ENCODE measurements around the gene SAFB2.

Gene SAFB2

DNA sequence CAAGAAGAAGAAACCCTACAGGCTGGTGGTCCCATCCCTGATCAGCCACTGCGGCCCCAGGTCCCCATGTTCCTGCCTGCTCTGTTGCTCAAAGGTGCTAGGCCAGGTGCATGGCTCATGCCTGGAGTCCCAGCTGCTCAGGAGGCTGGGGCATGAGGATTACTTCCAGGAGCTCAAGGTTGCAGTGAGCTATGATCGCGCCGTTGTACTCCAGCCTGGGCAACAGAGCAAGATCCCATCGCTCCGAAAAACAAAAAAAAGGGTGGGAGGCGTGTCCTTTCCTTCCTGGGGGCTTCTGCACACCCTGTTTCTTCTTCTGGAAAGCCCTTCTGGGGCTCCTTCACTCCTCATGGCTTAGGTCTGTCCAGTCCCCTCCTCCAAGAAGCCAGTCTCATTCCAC is 42.9 kb downstream of the SAFB2 start:
- DNase-seq (ENCODE audit: low spot score) = no peak

GRCh38 chr19:5579286-5579685 is 43.3 kb downstream of the SAFB2 start:
- DNase-seq (ENCODE audit: low spot score) = no peak

- DNase-seq (ENCODE audit: low spot score) = peak; percentile 60
Measured at GRCh38 chr19:5578097-5578846, 44.3 kb downstream of the SAFB2 start.

- no peak for DNase-seq (ENCODE audit: low spot score)
Measured at GRCh38 chr19:5575590-5575989, 47.0 kb downstream of the SAFB2 start.

DNA sequence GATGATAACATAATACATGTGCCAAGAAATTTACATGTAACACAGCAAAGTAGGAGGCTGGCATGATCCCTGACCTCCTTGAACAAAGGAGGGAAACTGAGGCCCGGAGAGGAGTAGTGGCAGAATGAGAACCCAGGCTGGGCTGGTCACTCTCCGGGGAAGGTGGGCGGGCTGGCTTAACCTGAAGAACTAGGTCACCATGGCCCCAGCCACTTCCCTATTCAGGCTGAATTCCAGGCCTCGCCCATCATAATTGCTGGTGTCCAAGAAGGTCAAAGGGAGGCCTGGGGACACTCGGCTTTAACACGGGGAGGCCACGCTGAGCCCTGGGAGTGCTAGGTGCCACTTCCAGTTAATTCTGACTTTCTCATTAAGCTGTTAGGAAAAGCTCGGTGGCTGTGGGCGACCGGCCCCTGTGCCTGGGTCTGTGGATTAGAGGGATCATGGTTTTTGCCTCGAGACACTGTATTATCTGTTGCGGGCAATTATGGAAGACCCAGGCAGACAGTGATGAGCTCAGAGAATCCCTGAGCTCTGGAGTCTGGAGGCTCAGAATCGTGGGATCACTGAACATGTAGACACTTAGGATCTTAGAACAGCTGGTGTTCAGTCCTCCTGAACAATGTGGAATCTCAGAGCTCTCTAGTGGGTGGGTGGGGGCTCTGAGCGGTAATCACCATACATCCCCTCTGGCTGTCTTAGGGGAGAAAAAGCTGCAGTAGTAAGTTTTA is 49.9 kb downstream of the SAFB2 start:
- no peak for DNase-seq (ENCODE audit: low spot score)

DNA sequence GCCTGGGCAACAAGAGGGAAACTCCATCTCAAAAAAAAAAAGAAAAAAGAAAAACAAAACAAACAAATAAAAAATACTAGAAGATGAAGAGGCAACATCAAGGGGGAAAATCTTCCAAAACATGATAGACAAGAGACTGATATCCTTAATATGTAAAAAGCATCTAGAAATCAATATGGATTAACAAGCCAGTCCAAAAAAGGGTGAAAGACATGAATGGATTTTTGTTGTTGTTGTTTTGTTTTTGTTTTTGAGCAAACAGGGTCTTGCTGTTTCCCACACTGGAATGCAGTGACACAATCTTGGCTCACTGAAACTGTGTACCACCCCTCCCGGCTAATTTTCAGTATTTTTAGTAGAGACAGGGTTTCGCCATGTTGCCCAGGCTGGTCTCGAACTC is 50.8 kb downstream of the SAFB2 start:
- no peak for DNase-seq (ENCODE audit: low spot score)

GRCh38 chr19:5567970-5568407 is 54.6 kb downstream of the SAFB2 start:
- no peak for DNase-seq (ENCODE audit: low spot score)

GRCh38 chr19:5567360-5567969 is 55.1 kb downstream of the SAFB2 start, which contains the start of gene TINCR:
TINCR (minus strand) TSS chr19:5567953.
- no peak for DNase-seq (ENCODE audit: low spot score)

DNA sequence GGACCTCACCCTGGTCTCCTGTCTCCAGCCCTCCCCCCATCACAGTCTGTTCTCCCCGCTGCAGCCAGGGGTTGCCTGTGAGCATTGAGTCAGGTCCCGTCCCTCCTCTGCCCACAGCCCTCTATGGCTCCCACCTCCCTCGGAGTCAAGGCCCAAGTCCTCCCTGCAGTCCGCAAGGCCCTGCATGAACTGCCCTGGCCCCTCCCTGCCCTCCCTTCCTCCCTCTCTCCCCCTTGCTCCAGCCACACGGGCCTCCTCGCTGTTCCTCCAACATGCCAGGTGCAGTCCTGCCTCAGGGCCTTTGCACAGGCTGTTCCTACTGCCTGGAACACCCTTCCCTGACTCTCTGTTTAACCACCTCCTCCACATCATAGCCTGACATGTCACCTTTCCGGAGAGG is 57.6 kb downstream of the SAFB2 start:
- DNase-seq (ENCODE audit: low spot score) = no peak

GRCh38 chr19:5563935-5564612 is 58.5 kb downstream of the SAFB2 start:
- no peak for DNase-seq (ENCODE audit: low spot score)

DNA sequence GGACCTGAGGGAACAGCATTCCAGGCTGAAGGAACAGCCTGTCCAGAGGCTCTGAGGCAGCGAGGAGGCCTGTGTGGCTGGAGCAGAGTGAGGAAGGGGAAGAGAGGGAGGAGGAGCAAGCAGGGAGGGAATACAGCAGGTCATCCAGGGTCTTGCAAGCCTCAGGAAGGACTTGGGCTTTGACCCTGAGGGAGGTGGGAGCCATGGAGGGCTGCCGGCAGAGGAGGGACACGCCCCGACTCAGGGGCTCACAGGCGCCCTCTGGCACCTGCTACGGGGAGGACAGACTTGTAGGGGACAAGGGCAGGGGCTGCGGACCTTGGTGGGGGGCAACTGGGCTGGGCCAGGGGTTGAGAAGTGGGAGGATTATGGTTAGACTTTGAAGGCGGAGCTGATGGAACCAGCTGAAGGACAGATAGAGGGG is 59.6 kb downstream of the SAFB2 start:
- no peak for DNase-seq (ENCODE audit: low spot score)

GRCh38 chr19:5562280-5562679 is 60.3 kb downstream of the SAFB2 start:
- DNase-seq (ENCODE audit: low spot score) = no peak

- no peak for DNase-seq (ENCODE audit: low spot score)
Measured at GRCh38 chr19:5561559-5561958, 61.0 kb downstream of the SAFB2 start.

GRCh38 chr19:5560156-5560555 is 62.4 kb downstream of the SAFB2 start:
- no peak for DNase-seq (ENCODE audit: low spot score)

- DNase-seq (ENCODE audit: low spot score) = no peak
Measured at GRCh38 chr19:5559804-5560133, 62.8 kb downstream of the SAFB2 start.

DNA sequence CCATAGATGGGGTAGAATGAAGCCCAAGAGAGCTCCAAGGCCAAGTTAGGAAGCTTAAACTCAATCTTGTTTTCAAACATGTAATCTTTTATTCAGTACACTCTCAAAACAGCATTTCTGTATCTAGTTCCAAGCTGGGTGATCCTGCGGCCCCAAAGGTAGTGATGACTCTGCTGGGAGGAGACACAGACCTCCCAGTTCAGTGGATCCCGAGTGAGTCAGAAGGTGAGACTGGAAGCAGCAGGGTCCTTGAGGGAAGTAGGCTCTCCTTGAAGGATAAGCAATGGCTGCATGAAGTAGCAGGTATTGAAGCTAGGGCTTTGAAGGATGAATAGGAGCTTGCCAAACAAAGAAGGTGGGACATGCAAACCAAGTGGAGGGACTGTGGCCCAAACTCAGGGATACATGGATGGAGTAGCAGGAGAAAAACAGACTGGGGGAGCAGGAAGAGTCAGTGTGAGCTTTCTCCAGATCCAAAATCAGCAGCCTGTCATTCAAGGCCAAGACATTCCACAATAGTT is 64.4 kb downstream of the SAFB2 start:
- DNase-seq (ENCODE audit: low spot score) = no peak

DNA sequence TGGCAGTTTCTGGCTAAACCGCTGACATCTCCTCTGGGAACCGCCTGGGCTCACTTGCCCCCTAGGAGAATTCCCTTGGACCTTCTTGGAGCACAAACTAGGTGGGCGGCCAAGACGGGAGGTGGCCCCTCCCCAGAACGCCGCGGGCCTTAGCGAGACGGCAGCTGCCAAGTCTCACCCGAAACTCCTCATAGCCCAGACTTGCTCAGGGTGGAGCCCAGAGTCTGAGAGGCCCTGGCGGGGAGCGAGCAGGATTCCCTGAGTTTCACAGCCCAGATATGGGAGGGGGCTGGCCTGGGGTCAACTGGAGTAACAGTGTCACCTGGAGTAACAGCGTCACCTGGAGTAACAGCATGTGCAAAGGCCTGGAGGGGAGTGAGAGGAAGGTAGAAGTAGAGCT is 64.9 kb downstream of the SAFB2 start:
- no peak for DNase-seq (ENCODE audit: low spot score)

GRCh38 chr19:5554828-5555227 is 67.7 kb downstream of the SAFB2 start:
- DNase-seq (ENCODE audit: low spot score) = no peak

GRCh38 chr19:5553892-5554291 is 68.7 kb downstream of the SAFB2 start:
- DNase-seq (ENCODE audit: low spot score) = no peak

DNA sequence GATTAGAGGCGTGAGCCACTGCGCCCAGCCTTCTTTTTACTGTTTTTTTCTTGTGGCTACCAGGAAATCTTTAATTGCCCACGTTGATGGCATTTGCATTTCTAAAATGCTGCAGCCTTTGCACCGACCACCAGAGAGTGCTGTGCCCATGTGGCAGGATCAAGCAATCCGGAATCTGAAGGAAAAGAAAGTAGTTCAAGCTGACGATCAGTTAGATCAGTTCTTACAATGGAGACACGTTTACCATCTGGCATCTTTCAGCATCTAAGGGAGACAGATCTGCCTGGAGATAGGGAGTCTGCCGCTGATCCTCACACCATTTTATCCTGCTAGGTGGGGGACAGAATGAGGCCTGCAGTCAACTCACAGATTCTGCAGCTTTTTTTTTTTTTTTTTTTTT is 74.7 kb downstream of the SAFB2 start:
- no peak for DNase-seq (ENCODE audit: low spot score)

DNA sequence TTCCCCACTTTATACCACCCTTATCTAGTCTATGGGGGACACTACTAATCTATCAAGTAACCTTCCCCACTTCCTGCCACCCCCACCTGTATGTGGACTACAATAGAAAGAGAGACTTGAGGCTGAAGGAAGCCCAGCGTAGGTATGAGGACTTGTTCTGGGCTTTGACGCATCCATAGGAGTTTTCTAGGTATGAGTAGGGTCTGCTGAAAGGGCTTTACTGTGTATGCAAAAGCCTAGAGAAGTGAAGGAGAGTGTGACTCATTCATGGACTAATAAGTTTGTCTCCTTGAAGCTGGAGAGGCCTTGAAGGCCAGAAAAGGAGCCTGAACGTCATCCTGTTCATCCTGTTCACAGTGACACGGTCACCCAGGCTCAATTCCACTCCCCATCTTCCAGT is 76.6 kb downstream of the SAFB2 start:
- no peak for DNase-seq (ENCODE audit: low spot score)

DNA sequence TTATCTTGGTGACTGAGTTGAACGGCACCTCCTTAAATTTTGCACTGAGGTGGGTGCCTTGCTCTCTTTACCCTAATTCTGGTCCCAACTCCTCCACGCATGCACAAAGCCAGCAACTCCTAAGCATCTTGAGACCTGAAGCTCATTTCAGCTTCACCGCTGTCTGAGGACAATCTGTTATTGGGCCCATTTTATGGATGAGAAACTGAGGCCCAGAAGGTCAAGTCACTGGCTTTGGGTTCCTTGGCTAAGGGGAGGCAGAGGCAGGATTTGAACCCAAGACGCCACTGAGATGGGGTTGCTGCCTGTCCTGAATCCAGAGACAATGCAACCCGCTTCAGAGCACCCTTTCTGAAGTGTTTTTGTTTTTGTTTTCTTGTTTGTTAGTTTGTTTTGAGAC is 77.5 kb downstream of the SAFB2 start:
- DNase-seq (ENCODE audit: low spot score) = no peak
